Activated CD8-positive, alpha-beta memory T cell treated with anti-CD3 and anti-CD28 coated beads for 48 hours (primary cell): ENCODE measurements around the gene UNC119B.

ENCODE experiments used
- DNase-seq, 3 experiments: peaks; one replicate each; pipeline ENCODE4 v3.0.0-alpha.2; 2020; ENCODE audit warnings: low read depth in 2 of 3, low spot score in 2 of 3

The UNC119B gene

GRCh38 chr12:120738252-120739030 lies 28.2 kb downstream of the UNC119B start:
- no peak for DNase-seq

GRCh38 chr12:120739031-120739762 lies 28.9 kb downstream of the UNC119B start:
- DNase-seq = no peak

- DNase-seq = no peak
Observed at GRCh38 chr12:120739821-120740613, 29.8 kb downstream of the UNC119B start.

- DNase-seq = no peak
Observed at GRCh38 chr12:120740871-120741270, 30.6 kb downstream of the UNC119B start.

GRCh38 chr12:120741476-120742421 lies 31.5 kb downstream of the UNC119B start:
- DNase-seq = no peak

- DNase-seq = no peak
Observed at GRCh38 chr12:120744922-120745493, 34.8 kb downstream of the UNC119B start.

GRCh38 chr12:120748242-120748641 lies 38.0 kb downstream of the UNC119B start:
- no peak for DNase-seq

GRCh38 chr12:120749256-120749655 lies 39.0 kb downstream of the UNC119B start:
- DNase-seq = no peak

GRCh38 chr12:120750806-120751205 lies 40.5 kb downstream of the UNC119B start:
- DNase-seq = no peak

- DNase-seq = no peak
Observed at GRCh38 chr12:120751389-120751788, 41.1 kb downstream of the UNC119B start.

- DNase-seq = no peak
Observed at GRCh38 chr12:120754792-120755191, 44.5 kb downstream of the UNC119B start.

- no peak for DNase-seq
Observed at GRCh38 chr12:120755269-120755668, 45.0 kb downstream of the UNC119B start.

- no peak for DNase-seq
Observed at GRCh38 chr12:120757226-120757742, 47.0 kb downstream of the UNC119B start.

- DNase-seq = no peak
Observed at GRCh38 chr12:120757949-120758348, 47.7 kb downstream of the UNC119B start.

GRCh38 chr12:120758798-120759590 lies 48.7 kb downstream of the UNC119B start:
- no peak for DNase-seq

GRCh38 chr12:120759591-120760348 lies 49.5 kb downstream of the UNC119B start:
- DNase-seq = no peak

- DNase-seq = no peak
Observed at GRCh38 chr12:120760349-120761254, 50.3 kb downstream of the UNC119B start.
